Right lobe of liver (tissue), 6 donors: ENCODE results near the gene LSM14A. TPM values are rescaled to one million over a fixed set of nuclear protein-coding genes. Genes with fewer than 3 reads are reported as not detected.

Source experiments
- ATAC-seq, 4 donors: fragments of 200-7000 bp; cut with Tn5 transposase; one replicate each; pipeline ENCODE4 v1.9.1; 2020; ENCODE audit warnings: mild to moderate bottlenecking in 4 of 4, moderate library complexity in 4 of 4
- DNase-seq, 3 donors: peaks; one replicate each; pipeline ENCODE4 v3.0.0-alpha.2; 2020
- H3K27ac ChIP-seq, 3 donors: fragments of 200-600 bp; one replicate each; pipeline ENCODE4 v1.8.0; 2022
- H3K27me3 ChIP-seq, 2 donors: fragments of 200-600 bp; one replicate each; pipeline ENCODE4 v1.8.0; 2022
- H3K36me3 ChIP-seq, 4 donors: fragments of 200-600 bp; sonication (generic) in 1 of 4; one replicate each; pipeline versions ENCODE4 v1.5.1 to v1.8.0; 2017 to 2022; ENCODE audit warnings: control low read depth in 1 of 4
- H3K4me1 ChIP-seq, 4 donors: fragments of 200-600 bp; sonication (generic) in 1 of 4; one replicate each; pipeline versions ENCODE4 v1.5.1 to v1.8.0; 2017 to 2022; ENCODE audit warnings: control low read depth in 1 of 4
- H3K4me3 ChIP-seq, 3 donors: fragments of 200-600 bp; one replicate each; pipeline ENCODE4 v1.8.0; 2022
- H3K9me3 ChIP-seq, 4 donors: fragments of 200-600 bp; sonication (generic) in 1 of 4; one replicate each; pipeline versions ENCODE4 v1.5.1 to v1.8.0; 2017 to 2022; ENCODE audit warnings: control low read depth in 1 of 4
- CTCF ChIP-seq, 4 donors: fragments of 200-600 bp in 3 of 4; fragments of 450-650 bp in 1 of 4; IDR thresholded peaks; one replicate each; pipeline versions ENCODE4 v1.5.1 to v1.8.0; 2016 to 2022; ENCODE audit warnings: antibody characterized with exemption in 4 of 4, mild to moderate bottlenecking in 2 of 4
- POLR2A ChIP-seq: fragments of 450-650 bp; IDR thresholded peaks from one replicate; pipeline ENCODE4 v1.6.1; 2017; ENCODE audit warnings: antibody characterized with exemption, mild to moderate bottlenecking
- WGBS: methylation state at CpG from one replicate; pipeline ENCODE4 v1.1.6; 2018; ENCODE audit warnings: low coverage, low lambda C conversion rate; ENCODE audit not compliant: insufficient coverage; ENCODE audit errors: missing lambda C conversion rate; 5-methylcytosine and 5-hydroxymethylcytosine counted together
- intact Hi-C, 2 donors: fragments of 100-400 bp; cut with DNase I; formaldehyde crosslinking; loops; one replicate each; pipeline versions ENCODE4 v1.11.2 to v1.14.1; 2022
- total RNA-seq, 6 experiments: library from RNA; depleted of rRNA in 2 of 6; stranded (reverse); fragments of >200 nt in 2 of 6; fragmentation: NEBNext Ultra II Directional in 3 of 6; extraction: Animal tissue kit (Norgen Biotek cat#: 25700) in 3 of 6; gene quantifications; one replicate each; pipeline versions ENCODE4 v1.1.0 to v1.2.4, GENCODE V29; 2016 to 2023
- donor health status: DM: no; HTN: yes; CAD: no.
- donor health status: DM: no; HTN: no; CAD: no.
- donor health status: DM: no; HTN: no; CAD: no.
- donor health status: DM: no; HTN: yes; CAD: no.
- donor health status: DM: no; HTN: yes; CAD: no.

Gene LSM14A
- total RNA-seq, 6 experiments from 2014 or later: 32.1 to 61.9 (median 50.4) TPM

- ATAC-seq (no peak), DNase-seq (no peak)
- peak overlapping the region; percentile 70 to 87 (median 83) for H3K27ac ChIP-seq
- peak overlapping the region; percentile 46 to 95 (median 78) for H3K4me3 ChIP-seq
- TF ChIP-seq CTCF (IDR thresholded peaks at IDR 0.05) (no peak), POLR2A (no peak)
- intact Hi-C loops: no loop called here
- no peaks in the 10 kb centered on the region for H3K36me3 ChIP-seq
- 77% methylated on average over 21 of the region's 24 CpGs for WGBS
- H3K4me1 ChIP-seq: peaks cover 0 to 9% (median 0%) of the 10 kb centered on the region in 4 donors
- no peaks in the 10 kb centered on the region for H3K9me3 ChIP-seq
- H3K27me3 ChIP-seq: no peaks in the 10 kb centered on the region
These were observed 37.1 kb upstream of the LSM14A start for GRCh38 chr19:34135054-34135800.

- Histone ChIP-seq H3K27me3 (no peaks in the 10 kb centered on the region), H3K4me3 (no peak overlapping the region), H3K4me1 (peaks cover 0 to 9% (median 0%) of the 10 kb centered on the region in 4 donors), H3K27ac (no peak overlapping the region), H3K9me3 (no peaks in the 10 kb centered on the region), H3K36me3 (no peaks in the 10 kb centered on the region)
- no peak for TF ChIP-seq CTCF (IDR thresholded peaks at IDR 0.05)
- TF ChIP-seq POLR2A: no peak
- ATAC-seq (no peak), DNase-seq (no peak)
- intact Hi-C loops: no loop called here
- WGBS: 91% methylated on average over 5 of the region's 7 CpGs
These were observed 36.3 kb upstream of the LSM14A start for GRCh38 chr19:34135821-34136611.

GRCh38 chr19:34141025-34141424 lies 31.3 kb upstream of the LSM14A start:
- no peak overlapping the region for H3K27ac ChIP-seq
- no peak for TF ChIP-seq CTCF (IDR thresholded peaks at IDR 0.05)
- TF ChIP-seq POLR2A: no peak
- ATAC-seq: no peak
- H3K4me1 ChIP-seq: no peaks in the 10 kb centered on the region
- no peak overlapping the region for H3K4me3 ChIP-seq
- no peaks in the 10 kb centered on the region for H3K9me3 ChIP-seq
- H3K36me3 ChIP-seq: no peaks in the 10 kb centered on the region
- no peaks in the 10 kb centered on the region for H3K27me3 ChIP-seq
- DNase-seq: no peak
- 30% methylated on average over 5 of the region's 5 CpGs for WGBS
- intact Hi-C loops: no loop called here

- Histone ChIP-seq H3K9me3 (no peaks in the 10 kb centered on the region), H3K36me3 (no peaks in the 10 kb centered on the region), H3K4me3 (no peak overlapping the region), H3K27ac (no peak overlapping the region), H3K4me1 (no peaks in the 10 kb centered on the region), H3K27me3 (no peaks in the 10 kb centered on the region)
- DNase-seq (no peak), ATAC-seq (no peak)
- 67% methylated on average over 3 of the region's 3 CpGs for WGBS
- intact Hi-C loops: no loop called here
- TF ChIP-seq CTCF (IDR thresholded peaks at IDR 0.05) (no peak), POLR2A (no peak)
These were observed 29.9 kb upstream of the LSM14A start for GRCh38 chr19:34142440-34142839.
